Ishikawa (cell line): ENCODE results near the gene NAV2.

Experiments used
- CEBPB ChIP-seq: IDR thresholded peaks from 2 replicates; pipeline ENCODE4 v1.6.1; 2012
- CREB1 ChIP-seq: IDR thresholded peaks from 2 replicates; pipeline ENCODE4 v1.6.1; 2012; ENCODE audit warnings: low read depth
- EGR1 ChIP-seq: IDR thresholded peaks from 2 replicates; pipeline ENCODE4 v1.6.1; 2012
- EP300 ChIP-seq: IDR thresholded peaks from 2 replicates; pipeline ENCODE4 v1.6.1; 2012; ENCODE audit warnings: borderline replicate concordance
- FOXM1 ChIP-seq: IDR thresholded peaks from 2 replicates; pipeline ENCODE4 v1.6.1; 2012; ENCODE audit warnings: low read depth, borderline replicate concordance
- MAX ChIP-seq: IDR thresholded peaks from 2 replicates; pipeline ENCODE4 v1.6.1; 2012
- RAD21 ChIP-seq: IDR thresholded peaks from 2 replicates; pipeline ENCODE4 v1.6.1; 2012; ENCODE audit warnings: low read depth
- REST ChIP-seq: IDR thresholded peaks from 2 replicates; pipeline ENCODE4 v1.6.1; 2012; ENCODE audit warnings: low read depth, mild to moderate bottlenecking
- TAF1 ChIP-seq: IDR thresholded peaks from 2 replicates; pipeline ENCODE4 v1.6.1; 2012; ENCODE audit warnings: low read depth, mild to moderate bottlenecking
- TCF12 ChIP-seq: IDR thresholded peaks from 2 replicates; pipeline ENCODE4 v1.6.1; 2012; ENCODE audit warnings: low read depth
- TEAD4 ChIP-seq: IDR thresholded peaks from 2 replicates; pipeline ENCODE4 v1.6.1; 2012

- no peak for TF ChIP-seq RAD21
- TF ChIP-seq TEAD4 = no peak
- TF ChIP-seq TAF1 = no peak
- no peak for TF ChIP-seq MAX
- TF ChIP-seq REST = no peak
- no peak for TF ChIP-seq EP300
- TF ChIP-seq CREB1 = no peak
- TF ChIP-seq FOXM1 = no peak
- no peak for TF ChIP-seq CEBPB
- TF ChIP-seq TCF12 = no peak
- TF ChIP-seq EGR1 = no peak
Observed at GRCh38 chr11:20049231-20049630, 336.6 kb downstream of the NAV2 start.
